Fibroblast of lung (primary cell): ENCODE data around the gene SENP2. TPM values are rescaled to one million over a fixed set of nuclear protein-coding genes. Genes with fewer than 3 reads are reported as not detected.

Experiments used
- DNase-seq, 2 donors: peaks; one replicate each; pipeline versions ENCODE4 v3.0.0 to v3.0.0-alpha.2; 2010; ENCODE audit warnings: low read depth in 2 of 2
- H2AFZ ChIP-seq: 2 replicates; pipeline ENCODE4 v1.5.1; 2012; ENCODE audit warnings: low read length, control low read depth, inconsistent platforms
- H3K27ac ChIP-seq: 2 replicates; pipeline ENCODE4 v1.5.1; 2011; ENCODE audit warnings: low read length, control low read depth; ENCODE audit not compliant: insufficient read depth
- H3K27me3 ChIP-seq: 2 replicates; pipeline ENCODE4 v1.5.1; 2011; ENCODE audit warnings: mild to moderate bottlenecking, low read length; ENCODE audit not compliant: control insufficient read depth, insufficient read depth
- H3K36me3 ChIP-seq: 2 replicates; pipeline ENCODE4 v1.5.1; 2011; ENCODE audit warnings: low read length; ENCODE audit not compliant: control insufficient read depth, insufficient read depth
- H3K4me1 ChIP-seq: 2 replicates; pipeline ENCODE4 v1.5.1; 2011; ENCODE audit warnings: low read length; ENCODE audit not compliant: control insufficient read depth, insufficient read depth; ENCODE audit errors: extremely low read depth
- H3K4me2 ChIP-seq: 2 replicates; pipeline ENCODE4 v1.5.1; 2011; ENCODE audit warnings: low read length, control low read depth; ENCODE audit not compliant: insufficient read depth; ENCODE audit errors: extremely low read depth
- H3K4me3 ChIP-seq, 4 experiments: fragments of 200-600 bp in 1 of 4; sonication (generic) in 1 of 4; replicated peaks in 1 of 4; 2 replicates each; pipeline ENCODE4 v1.5.1; 2011 to 2016; ENCODE audit warnings: low read length in 4 of 4, low read depth in 3 of 4, mild to moderate bottlenecking in 3 of 4, control low read depth in 2 of 4, inconsistent platforms in 1 of 4, mixed read lengths in 1 of 4; ENCODE audit not compliant: insufficient read depth in 1 of 4; ENCODE audit errors: control extremely low read depth in 1 of 4
- H3K79me2 ChIP-seq: 2 replicates; pipeline ENCODE4 v1.5.1; 2012; ENCODE audit warnings: mild to moderate bottlenecking, low read length, inconsistent platforms; ENCODE audit not compliant: control insufficient read depth, insufficient read depth
- H3K9ac ChIP-seq: 2 replicates; pipeline ENCODE4 v1.5.1; 2011; ENCODE audit warnings: mild to moderate bottlenecking, low read length, control low read depth; ENCODE audit not compliant: insufficient read depth
- H3K9me3 ChIP-seq: 2 replicates; pipeline ENCODE4 v1.5.1; 2012; ENCODE audit warnings: low read depth, low read length; ENCODE audit not compliant: control insufficient read depth, insufficient read depth
- H4K20me1 ChIP-seq: 2 replicates; pipeline ENCODE4 v1.5.1; 2011; ENCODE audit warnings: low read length; ENCODE audit not compliant: control insufficient read depth, insufficient read depth; ENCODE audit errors: extremely low read depth
- CTCF ChIP-seq, 2 donors: IDR thresholded peaks in 1 of 2; conservative IDR thresholded peaks in 1 of 2; 1 replicate in 1 of 2; 2 replicates in 1 of 2; pipeline ENCODE4 v1.5.1; 2011 to 2012; ENCODE audit warnings: low read length in 2 of 2, control low read depth in 1 of 2, inconsistent platforms in 1 of 2, low read depth in 1 of 2, mild to moderate bottlenecking in 1 of 2
- EZH2 ChIP-seq: IDR thresholded peaks from 2 replicates; pipeline ENCODE4 v1.5.1; 2012; ENCODE audit warnings: low read length, control low read depth, mild to moderate bottlenecking; ENCODE audit errors: missing control alignments
- polyA plus RNA-seq, 2 donors: library from polyadenylated mRNA; depleted of rRNA in 1 of 2; stranded (reverse) in 1 of 2; unstranded in 1 of 2; fragments of >200 nt; gene quantifications; 2 replicates each; pipeline ENCODE4 v1.2.1, GENCODE V29; 2011 to 2012; ENCODE audit warnings: missing spikeins in 1 of 2
- total RNA-seq: library from RNA; depleted of rRNA; stranded (reverse); fragments of >200 nt; gene quantifications from 2 replicates; pipeline ENCODE4 v1.2.1, GENCODE V29; 2014

The SENP2 gene
- total and polyA plus RNA-seq, 2 donors (not counting 1 experiment from before 2014, with no cell fraction given): 19.6 to 26.9 TPM

GRCh38 chr3:185651971-185652370 lies 65.9 kb downstream of the SENP2 start:
- Histone ChIP-seq H4K20me1 (no peaks in the 10 kb centered on the region), H3K4me3 (no peak overlapping the region), H3K4me2 (no peak overlapping the region), H2AFZ (no peak overlapping the region), H3K36me3 (peaks cover 26% of the 10 kb centered on the region), H3K79me2 (no peaks in the 10 kb centered on the region), H3K27ac (no peak overlapping the region), H3K9me3 (no peaks in the 10 kb centered on the region), H3K4me1 (peaks cover 12% of the 10 kb centered on the region), H3K27me3 (no peaks in the 10 kb centered on the region), H3K9ac (no peak overlapping the region)
- TF ChIP-seq EZH2 (no peak), CTCF (conservative IDR thresholded peaks at IDR 0.05 in 1 of 2, IDR thresholded peaks at IDR 0.05 in 1 of 2; ENCODE audit: low read depth in 1 of 2, low read length in 2 of 2) (no peak)
- DNase-seq: no peak

- Histone ChIP-seq H3K4me1 (peaks cover 25% of the 10 kb centered on the region), H3K27me3 (no peaks in the 10 kb centered on the region), H3K27ac (no peak overlapping the region), H3K4me2 (no peak overlapping the region), H3K36me3 (peaks cover 21% of the 10 kb centered on the region), H4K20me1 (no peaks in the 10 kb centered on the region), H3K4me3 (no peak overlapping the region), H3K9me3 (no peaks in the 10 kb centered on the region), H3K9ac (no peak overlapping the region), H3K79me2 (no peaks in the 10 kb centered on the region), H2AFZ (no peak overlapping the region)
- DNase-seq: peak in 1 of 2 donors; percentile 70
- TF ChIP-seq CTCF (conservative IDR thresholded peaks at IDR 0.05 in 1 of 2, IDR thresholded peaks at IDR 0.05 in 1 of 2; ENCODE audit: low read depth in 1 of 2, low read length in 2 of 2) (no peak), EZH2 (no peak)
Observed at GRCh38 chr3:185653949-185654757, 68.1 kb downstream of the SENP2 start.

- H3K36me3 ChIP-seq: peaks cover 21% of the 10 kb centered on the region
- peaks cover 29% of the 10 kb centered on the region for H3K4me1 ChIP-seq
- H3K27me3 ChIP-seq: no peaks in the 10 kb centered on the region
- no peaks in the 10 kb centered on the region for H4K20me1 ChIP-seq
- no peak overlapping the region for H2AFZ ChIP-seq
- no peak overlapping the region for H3K4me2 ChIP-seq
- no peak for DNase-seq
- no peak overlapping the region for H3K27ac ChIP-seq
- H3K9ac ChIP-seq: no peak overlapping the region
- TF ChIP-seq EZH2 (no peak), CTCF (conservative IDR thresholded peaks at IDR 0.05 in 1 of 2, IDR thresholded peaks at IDR 0.05 in 1 of 2; ENCODE audit: low read depth in 1 of 2, low read length in 2 of 2) (no peak)
- H3K4me3 ChIP-seq: no peak overlapping the region
- H3K9me3 ChIP-seq: no peaks in the 10 kb centered on the region
- no peaks in the 10 kb centered on the region for H3K79me2 ChIP-seq
Observed at GRCh38 chr3:185654758-185655145, 68.7 kb downstream of the SENP2 start.
